KMS-11 (cell line): ENCODE measurements around the gene WDR11.

Experiments
- H2AFZ ChIP-seq: fragments of 200-600 bp; sonication (generic); 2 replicates; pipeline ENCODE4 v1.6.1; 2016; ENCODE audit warnings: antibody characterized with exemption, mixed run types, low read depth
- H3K27ac ChIP-seq: fragments of 200-600 bp; sonication (generic); 2 replicates; pipeline ENCODE4 v1.6.1; 2016; ENCODE audit warnings: mild to moderate bottlenecking, mixed run types
- H3K27me3 ChIP-seq: fragments of 200-600 bp; sonication (generic); 2 replicates; pipeline ENCODE4 v1.6.1; 2017; ENCODE audit warnings: mild to moderate bottlenecking, low read depth, mixed run types, moderate library complexity; ENCODE audit not compliant: insufficient read depth
- H3K36me3 ChIP-seq: fragments of 200-600 bp; sonication (generic); 2 replicates; pipeline ENCODE4 v1.6.1; 2017; ENCODE audit warnings: mild to moderate bottlenecking, mixed run types; ENCODE audit not compliant: insufficient read depth
- H3K4me1 ChIP-seq: fragments of 200-600 bp; sonication (generic); 2 replicates; pipeline ENCODE4 v1.6.1; 2016; ENCODE audit warnings: mild to moderate bottlenecking, low read depth, mixed run types; ENCODE audit not compliant: poor library complexity, severe bottlenecking
- H3K4me2 ChIP-seq: fragments of 200-600 bp; sonication (generic); 2 replicates; pipeline ENCODE4 v1.7.0; 2016; ENCODE audit warnings: mild to moderate bottlenecking, mixed run types
- H3K4me3 ChIP-seq: fragments of 200-600 bp; sonication (generic); IDR thresholded peaks from 2 replicates; pipeline ENCODE4 v1.6.1; 2017; ENCODE audit warnings: low read depth, low read length, mixed read lengths; ENCODE audit not compliant: insufficient read depth
- H3K79me2 ChIP-seq: fragments of 200-600 bp; sonication (generic); 2 replicates; pipeline ENCODE4 v1.6.1; 2016; ENCODE audit warnings: low read depth, mixed run types; ENCODE audit not compliant: insufficient read depth
- H3K9ac ChIP-seq: fragments of 200-600 bp; sonication (generic); 2 replicates; pipeline ENCODE4 v1.6.1; 2016; ENCODE audit warnings: mild to moderate bottlenecking, mixed run types
- H4K20me1 ChIP-seq: fragments of 200-600 bp; sonication (generic); 2 replicates; pipeline ENCODE4 v1.6.1; 2016; ENCODE audit warnings: mild to moderate bottlenecking, mixed run types; ENCODE audit not compliant: insufficient read depth
- CTCF ChIP-seq: fragments of 200-600 bp; sonication (generic); conservative IDR thresholded peaks from 2 replicates; pipeline ENCODE4 v1.6.1; 2017; ENCODE audit warnings: low read depth, mild to moderate bottlenecking, antibody characterized with exemption, low read length, moderate library complexity, mixed read lengths

Gene WDR11

GRCh38 chr10:120950051-120950561 is 98.9 kb downstream of the WDR11 start:
- H3K4me1 ChIP-seq: no peaks in the 10 kb centered on the region
- H3K4me2 ChIP-seq: no peak overlapping the region
- H3K4me3 ChIP-seq: no peak overlapping the region
- no peak for TF ChIP-seq CTCF
- H2AFZ ChIP-seq: no peak overlapping the region
- H3K79me2 ChIP-seq: no peaks in the 10 kb centered on the region
- H3K27ac ChIP-seq: no peak overlapping the region
- H3K36me3 ChIP-seq: no peaks in the 10 kb centered on the region
- no peaks in the 10 kb centered on the region for H4K20me1 ChIP-seq
- no peaks in the 10 kb centered on the region; the same call in 1 of the 2 replicates for H3K27me3 ChIP-seq
- H3K9ac ChIP-seq: no peak overlapping the region

GRCh38 chr10:120951288-120951687 is 100.1 kb downstream of the WDR11 start:
- Histone ChIP-seq H2AFZ (no peak overlapping the region), H3K4me2 (no peak overlapping the region), H3K27me3 (no peaks in the 10 kb centered on the region; the same call in 1 of the 2 replicates), H3K36me3 (no peaks in the 10 kb centered on the region), H3K9ac (no peak overlapping the region), H4K20me1 (no peaks in the 10 kb centered on the region), H3K27ac (no peak overlapping the region), H3K4me3 (no peak overlapping the region), H3K4me1 (no peaks in the 10 kb centered on the region), H3K79me2 (no peaks in the 10 kb centered on the region)
- no peak for TF ChIP-seq CTCF

- no peaks in the 10 kb centered on the region for H3K36me3 ChIP-seq
- H3K4me2 ChIP-seq: no peak overlapping the region
- H2AFZ ChIP-seq: no peak overlapping the region
- H3K79me2 ChIP-seq: no peaks in the 10 kb centered on the region
- no peak overlapping the region for H3K4me3 ChIP-seq
- H3K27me3 ChIP-seq: no peaks in the 10 kb centered on the region; the same call in 1 of the 2 replicates
- H3K9ac ChIP-seq: no peak overlapping the region
- no peaks in the 10 kb centered on the region for H4K20me1 ChIP-seq
- H3K27ac ChIP-seq: no peak overlapping the region
- no peak for TF ChIP-seq CTCF
- H3K4me1 ChIP-seq: no peaks in the 10 kb centered on the region
These were observed 102.7 kb downstream of the WDR11 start for GRCh38 chr10:120953897-120954296.
